Mucosa of gallbladder (tissue), 1 donor: ENCODE results near the gene NTN3. TPM values are rescaled to one million over a fixed set of nuclear protein-coding genes. Genes with fewer than 3 reads are reported as not detected.
"Not testable (repeated sequence)": the region's sequence is repeated elsewhere in the genome, so short reads cannot be mapped to it uniquely, and the experiment has no call there.

ENCODE experiments used
- DNase-seq: peaks from one replicate; pipeline ENCODE4 v3.0.0-alpha.2; 2020; ENCODE audit warnings: low spot score
- total RNA-seq: library from RNA; stranded (reverse); gene quantifications from one replicate; pipeline ENCODE4 v1.2.1, GENCODE V29; 2021
- donor health status: DM: no; HTN: no; CAD: no.

NTN3 gene
- 0.46 TPM for total RNA-seq

GRCh38 chr16:2471016-2471652 is at the start of gene NTN3:
NTN3 (plus strand) TSS chr16:2471297; CDS start chr16:2471702, 405 bp downstream.
- no peak for DNase-seq

GRCh38 chr16:2422123-2422867 is 48.8 kb upstream of the NTN3 start:
- DNase-seq: no peak

GRCh38 chr16:2424061-2425007 is 46.8 kb upstream of the NTN3 start:
- DNase-seq: no peak

GRCh38 chr16:2425008-2425518 is 46.0 kb upstream of the NTN3 start:
- DNase-seq: no peak

GRCh38 chr16:2425825-2426430 is 45.2 kb upstream of the NTN3 start:
- no peak for DNase-seq

GRCh38 chr16:2426941-2427361 is 44.1 kb upstream of the NTN3 start:
- no peak for DNase-seq

- DNase-seq: no peak
Measured at GRCh38 chr16:2427526-2427925, 43.6 kb upstream of the NTN3 start.

GRCh38 chr16:2428051-2428783 is 42.9 kb upstream of the NTN3 start:
- DNase-seq: no peak

GRCh38 chr16:2428784-2429033 is 42.4 kb upstream of the NTN3 start:
- DNase-seq: no peak

GRCh38 chr16:2429034-2429770 is 41.9 kb upstream of the NTN3 start, which contains the start of gene CCNF:
CCNF (plus strand) TSS chr16:2429447; CDS start chr16:2429482, 35 bp downstream.
- peak; percentile 97 for DNase-seq

- no peak for DNase-seq
Measured at GRCh38 chr16:2429771-2430663, 41.1 kb upstream of the NTN3 start.

- DNase-seq: no peak
Measured at GRCh38 chr16:2432286-2432685, 38.8 kb upstream of the NTN3 start.

GRCh38 chr16:2432801-2433505 is 38.1 kb upstream of the NTN3 start:
- no peak for DNase-seq

GRCh38 chr16:2435236-2435635 is 35.9 kb upstream of the NTN3 start:
- not testable (repeated sequence) for DNase-seq

- DNase-seq: no peak
Measured at GRCh38 chr16:2436110-2436509, 35.0 kb upstream of the NTN3 start.

- no peak for DNase-seq
Measured at GRCh38 chr16:2437032-2437790, 33.9 kb upstream of the NTN3 start.

- DNase-seq: no peak
Measured at GRCh38 chr16:2438121-2438520, 33.0 kb upstream of the NTN3 start.

GRCh38 chr16:2439598-2439997 is 31.5 kb upstream of the NTN3 start:
- DNase-seq: no peak
